ENCODE data around the gene ZNF578.
"Not testable (repeated sequence)": the region's sequence is repeated elsewhere in the genome, so short reads cannot be mapped to it uniquely, and the experiment has no call there.

The ZNF578 gene

DNA sequence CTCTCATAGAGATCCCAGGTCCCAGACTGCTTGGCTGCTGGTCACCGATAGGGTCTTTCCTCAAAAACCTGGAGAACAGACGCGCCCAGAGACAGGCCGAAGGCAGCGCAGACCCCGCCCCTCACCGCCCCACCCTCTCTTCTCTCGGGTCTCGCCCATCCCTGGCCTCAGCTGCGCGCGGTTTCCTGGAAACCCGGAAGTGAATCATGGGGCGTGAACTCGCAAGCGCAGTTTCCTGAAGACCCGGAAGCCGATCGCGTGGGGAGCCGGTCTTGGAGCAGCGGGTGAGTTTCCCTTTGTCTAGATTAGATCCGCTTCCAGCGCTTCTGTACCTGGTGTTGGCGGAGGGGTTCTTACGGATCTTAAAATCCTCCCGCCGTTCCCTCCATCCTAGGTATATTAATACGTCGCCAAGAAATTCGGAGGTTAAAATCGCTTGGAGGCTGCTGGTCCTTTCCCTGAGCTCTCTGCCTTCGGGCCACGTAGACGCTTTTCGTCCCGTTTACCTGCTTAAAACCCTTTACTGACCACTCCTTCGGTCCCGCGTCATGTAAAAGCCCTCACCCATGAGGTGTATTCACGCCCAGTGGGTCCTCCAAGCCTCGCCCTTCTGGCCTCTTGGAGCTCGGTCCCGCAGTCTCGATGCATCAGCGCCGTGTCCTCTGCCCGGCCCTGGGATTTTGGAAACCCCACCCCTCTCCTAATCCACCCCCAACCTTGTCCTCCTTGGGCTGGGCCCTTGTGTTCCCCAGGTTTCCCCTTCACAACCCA lies at the start of gene ZNF578:
ZNF578 (plus strand) TSS at position 230 of the 771 bp plus-strand sequence. CDS start 48,293 bp downstream, outside the sequence.
- peak; percentile 40 to 44 for DNase-seq (ENCODE audit: low read depth in 2 of 2)

GRCh38 chr19:52410276-52410675 lies 43.1 kb upstream of the ZNF578 start:
- no peak for DNase-seq (ENCODE audit: low read depth in 2 of 2)

- no peak for DNase-seq (ENCODE audit: low read depth in 2 of 2)
Measured at GRCh38 chr19:52415711-52416110, 37.6 kb upstream of the ZNF578 start.

- DNase-seq (ENCODE audit: low read depth in 2 of 2), result no peak
Measured at GRCh38 chr19:52428937-52429336, 24.4 kb upstream of the ZNF578 start, which contains the start of gene ZNF534. Gene ZNF534 (plus strand): TSS chr19:52429148. CDS start chr19:52431475, 2,327 bp downstream.

GRCh38 chr19:52442179-52442578 lies 11.2 kb upstream of the ZNF578 start:
- DNase-seq (ENCODE audit: low read depth in 2 of 2), result no peak

GRCh38 chr19:52444506-52444905 lies 8.8 kb upstream of the ZNF578 start:
- no peak for DNase-seq (ENCODE audit: low read depth in 2 of 2)

- no peak for DNase-seq (ENCODE audit: low read depth in 2 of 2)
Measured at GRCh38 chr19:52451241-52451640, 2.1 kb upstream of the ZNF578 start.

- no peak for DNase-seq (ENCODE audit: low read depth in 2 of 2)
Measured at GRCh38 chr19:52464798-52465470, 11.6 kb downstream of the ZNF578 start.

DNA sequence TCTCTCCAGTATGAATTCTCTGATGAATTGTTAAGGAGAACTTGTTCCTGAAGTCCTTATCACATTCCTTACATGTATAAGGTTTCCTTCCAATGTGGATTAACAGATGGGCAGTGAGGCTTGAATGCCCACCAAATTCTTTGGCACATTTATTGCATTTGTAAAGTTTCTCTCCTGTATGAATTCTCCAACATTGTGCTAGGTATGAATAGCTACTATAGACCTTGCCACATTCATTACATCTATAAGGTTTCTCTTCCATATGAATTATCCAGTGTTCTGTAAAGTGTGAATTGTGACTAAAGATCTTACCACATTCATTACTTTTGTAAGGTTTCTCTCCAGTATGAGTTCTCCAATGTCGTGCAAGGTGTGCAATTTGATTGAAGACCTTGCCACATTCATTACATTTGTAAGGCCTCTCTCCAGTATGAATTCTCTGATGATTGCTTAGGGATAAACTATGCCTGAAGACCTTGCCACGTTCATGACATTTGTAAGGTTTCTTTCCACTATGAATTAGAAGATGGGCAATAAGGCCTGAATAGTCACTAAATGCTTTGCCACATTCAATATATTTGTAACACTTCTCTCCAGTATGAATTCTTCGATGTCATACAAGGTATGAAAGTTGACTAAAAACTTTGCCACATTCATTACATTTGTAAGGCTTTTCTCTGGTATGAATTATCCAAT lies 20.4 kb downstream of the ZNF578 start:
- no peak for DNase-seq (ENCODE audit: low read depth in 2 of 2)

DNA sequence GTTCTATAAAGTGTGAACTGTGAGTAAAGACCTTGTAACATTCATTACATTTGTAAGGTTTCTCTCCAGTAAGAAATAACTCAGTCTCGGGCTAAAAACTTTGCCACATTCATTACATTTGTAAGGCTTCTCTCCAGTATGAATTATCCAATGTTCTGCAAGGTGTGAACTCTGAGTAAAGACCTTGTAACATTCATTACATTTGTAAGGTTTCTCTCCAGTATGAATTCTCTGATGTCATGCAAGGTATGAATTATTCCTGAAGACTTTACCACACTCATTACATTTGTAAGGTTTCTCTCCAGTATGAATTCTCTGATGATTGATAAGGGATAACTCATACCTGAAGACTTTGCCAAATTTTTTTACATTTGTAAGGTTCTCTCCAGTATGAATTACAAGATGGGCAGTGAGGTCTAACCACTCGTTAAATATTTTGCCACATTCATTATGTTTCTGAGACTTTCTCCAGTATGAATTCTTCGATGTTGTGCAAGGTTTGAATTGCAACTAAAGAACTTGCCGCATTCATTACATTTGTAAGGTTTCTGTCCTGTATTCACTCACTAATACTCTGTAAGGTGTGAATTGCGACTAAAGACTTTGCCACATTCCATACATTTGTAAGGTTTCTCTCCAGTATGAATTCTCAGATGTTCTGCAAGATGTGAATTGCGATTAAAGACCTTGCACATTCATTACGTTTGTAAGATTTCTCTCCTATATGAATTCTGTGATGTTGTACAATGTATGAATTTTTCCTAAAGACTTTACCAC lies 21.2 kb downstream of the ZNF578 start:
- DNase-seq (ENCODE audit: low read depth in 2 of 2), result no peak

DNA sequence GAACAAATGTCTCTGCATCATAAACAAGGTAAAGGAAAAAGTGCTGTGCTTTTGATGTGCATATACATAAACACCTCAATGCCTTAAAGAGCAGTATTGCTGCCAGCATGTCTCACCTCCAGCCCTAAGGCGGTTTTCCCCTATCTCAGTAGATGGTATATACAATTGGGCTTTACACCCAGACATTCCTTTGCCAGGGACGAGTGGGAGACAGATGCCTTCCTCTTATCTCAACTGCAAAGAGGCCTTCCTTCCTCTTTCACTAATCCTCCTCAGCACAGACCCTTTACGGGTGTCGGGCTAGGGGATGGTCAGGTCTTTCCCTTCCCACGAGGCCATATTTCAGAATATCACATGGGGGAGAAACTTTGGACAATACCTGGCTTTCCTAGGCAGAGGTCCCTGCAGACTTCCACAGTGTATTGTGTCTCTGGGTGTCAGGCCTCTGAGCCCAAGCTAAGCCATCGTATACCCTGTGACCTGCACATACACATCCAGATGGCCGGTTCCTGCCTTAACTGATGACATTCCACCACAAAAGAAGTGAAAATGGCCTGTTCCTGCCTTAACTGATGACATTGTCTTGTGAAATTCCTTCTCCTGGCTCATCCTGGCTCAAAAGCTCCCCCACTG lies 30.9 kb downstream of the ZNF578 start:
- not testable (repeated sequence) for DNase-seq (ENCODE audit: low read depth in 2 of 2)

GRCh38 chr19:52485064-52485463 lies 31.7 kb downstream of the ZNF578 start:
- DNase-seq (ENCODE audit: low read depth in 2 of 2), result not testable (repeated sequence)

GRCh38 chr19:52485561-52486240 lies 32.3 kb downstream of the ZNF578 start:
- DNase-seq (ENCODE audit: low read depth in 2 of 2), result not testable (repeated sequence)

DNA sequence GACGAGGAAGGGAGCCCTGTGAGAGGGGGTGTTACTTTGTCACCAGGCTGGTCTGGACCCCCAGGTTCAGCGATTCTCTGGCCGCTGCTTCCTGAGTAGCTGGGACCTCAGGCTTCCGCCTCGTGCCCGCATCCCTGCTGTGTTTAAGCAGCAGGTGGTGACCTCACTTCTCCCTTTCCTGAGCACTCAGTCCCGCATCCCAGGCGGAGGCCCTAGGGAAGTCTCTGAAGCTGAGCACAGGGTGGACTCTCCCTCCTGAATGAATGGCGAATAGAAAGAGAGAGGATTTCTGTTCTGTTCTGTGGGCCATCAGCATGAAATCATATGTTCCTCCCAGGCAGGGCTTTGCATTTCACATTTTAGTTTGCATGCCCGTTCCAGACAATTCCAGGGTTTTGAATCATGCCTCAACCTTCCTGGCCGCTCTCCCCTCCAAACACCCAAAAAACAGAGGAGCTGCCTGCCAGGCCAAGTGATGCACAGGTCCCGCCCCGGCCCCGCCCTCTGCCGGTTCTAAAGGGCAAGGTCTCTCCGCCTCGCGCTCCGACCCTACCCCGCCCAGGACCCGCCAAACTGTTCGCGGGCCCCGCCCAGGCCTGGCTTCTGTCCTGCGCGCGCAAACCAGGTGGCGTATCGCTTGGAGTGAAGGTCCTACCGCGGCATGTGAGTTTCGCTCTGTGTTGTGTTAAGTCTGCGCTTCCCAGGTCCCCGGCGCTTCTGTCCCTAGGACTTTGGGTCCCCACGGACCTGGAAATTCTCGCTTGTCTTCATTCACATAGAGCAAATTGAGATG lies 39.0 kb downstream of the ZNF578 start:
- DNase-seq (ENCODE audit: low read depth in 2 of 2), result no peak

DNA sequence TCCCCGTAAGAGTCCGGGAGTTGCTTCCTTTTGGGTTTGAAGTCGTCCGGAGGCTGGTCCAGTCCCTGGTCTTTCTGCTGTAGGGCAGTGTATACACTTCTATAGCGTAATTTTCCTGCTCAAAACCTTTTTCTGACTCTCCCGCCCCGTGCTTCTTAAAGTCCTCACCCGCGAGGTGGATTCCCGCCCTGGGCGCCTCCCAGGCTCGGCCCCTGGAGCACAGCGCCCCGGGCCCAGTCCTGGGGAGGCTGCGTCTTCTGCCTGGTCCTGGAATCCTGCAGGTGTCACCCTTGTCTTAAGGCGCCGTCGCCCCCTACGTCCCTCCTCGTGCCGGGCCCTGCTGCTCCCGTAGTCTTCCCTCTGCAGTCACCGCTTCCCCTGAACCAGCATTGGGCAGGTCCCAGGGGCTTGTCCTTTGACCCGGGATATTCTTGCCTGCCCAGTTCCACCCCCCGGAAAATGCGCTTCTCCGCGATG lies 39.7 kb downstream of the ZNF578 start:
- no peak for DNase-seq (ENCODE audit: low read depth in 2 of 2)

- no peak for DNase-seq (ENCODE audit: low read depth in 2 of 2)
Measured at GRCh38 chr19:52494518-52494917, 41.2 kb downstream of the ZNF578 start.

GRCh38 chr19:52498571-52498970 lies 45.2 kb downstream of the ZNF578 start:
- no peak for DNase-seq (ENCODE audit: low read depth in 2 of 2)

- DNase-seq (ENCODE audit: low read depth in 2 of 2), result not testable (repeated sequence)
Measured at GRCh38 chr19:52500474-52500873, 47.1 kb downstream of the ZNF578 start.

GRCh38 chr19:52500991-52501390 lies 47.6 kb downstream of the ZNF578 start:
- not testable (repeated sequence) for DNase-seq (ENCODE audit: low read depth in 2 of 2)

DNA sequence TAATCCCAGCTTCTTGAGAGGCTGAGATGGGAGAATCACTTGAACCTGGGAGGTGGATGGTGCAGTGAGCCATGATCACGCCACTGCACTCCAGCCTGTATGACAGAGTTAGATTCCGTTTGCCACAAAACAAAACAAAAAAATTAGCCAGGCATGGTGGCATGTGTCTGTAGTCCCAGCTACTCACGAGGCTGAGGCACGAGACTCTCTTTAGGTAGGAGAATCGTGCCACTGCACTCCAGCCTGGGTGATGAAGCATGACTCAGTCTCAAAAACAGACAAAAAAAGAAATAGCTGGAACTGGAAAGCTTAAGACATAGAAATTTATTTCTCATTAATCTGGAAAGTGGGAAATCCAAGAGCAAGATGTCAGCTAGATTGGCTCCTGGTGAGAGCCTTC lies 53.9 kb downstream of the ZNF578 start:
- no peak for DNase-seq (ENCODE audit: low read depth in 2 of 2)

Data from stimulated activated CD8-positive, alpha-beta memory T cell treated with anti-CD3 and anti-CD28 coated beads, Interleukin-2, amount 100 ng/mL, for 1 hour (primary cell).